B cell (primary cell): Measurements from ENCODE around the gene INPP4A. TPM values are rescaled to one million over a fixed set of nuclear protein-coding genes. Genes with fewer than 3 reads are reported as not detected.

Source experiments
- ATAC-seq: fragments of 200-7000 bp; cut with Tn5 transposase; one replicate; pipeline ENCODE4 v1.10.0; 2021; ENCODE audit warnings: low read depth, mild to moderate bottlenecking, moderate number of reproducible peaks, moderate library complexity
- CTCF ChIA-PET: fragments of 350-600 bp; sonication (Branson Sonifier 250); formaldehyde crosslinking; loops from one replicate; lab custom pipeline; 2021; ENCODE audit warnings: antibody characterized with exemption, inconsistent platforms; lab: Charles Lee
- POLR2A ChIA-PET: fragments of 350-600 bp; sonication (Branson Sonifier 250); formaldehyde crosslinking; loops from one replicate; lab custom pipeline; 2021; ENCODE audit warnings: antibody characterized with exemption; lab: Charles Lee
- DNase-seq: peaks from one replicate; pipeline ENCODE4 v3.0.0; 2013
- H2AFZ ChIP-seq: 2 replicates; pipeline ENCODE4 v1.6.1; 2012; ENCODE audit warnings: mild to moderate bottlenecking, low read depth, low read length; ENCODE audit not compliant: insufficient read depth, poor library complexity, severe bottlenecking
- H3K27ac ChIP-seq, 2 donors: 1 replicate in 1 of 2; 2 replicates in 1 of 2; pipeline ENCODE4 v1.5.1; 2012 to 2013; ENCODE audit warnings: low read length in 2 of 2, mild to moderate bottlenecking in 2 of 2, moderate library complexity in 1 of 2
- H3K27me3 ChIP-seq, 4 experiments: fragments of 200-600 bp in 1 of 4; sonication (generic) in 1 of 4; replicated peaks in 1 of 4; 1 replicate in 2 of 4; 2 replicates in 2 of 4; pipeline versions ENCODE4 v1.6.1 to v1.7.0; 2013 to 2016; ENCODE audit warnings: low read length in 3 of 4, mild to moderate bottlenecking in 2 of 4, mixed read lengths in 1 of 4, moderate library complexity in 1 of 4; ENCODE audit not compliant: insufficient read depth in 4 of 4, control insufficient read depth in 3 of 4; ENCODE audit errors: control extremely low read depth in 1 of 4
- H3K36me3 ChIP-seq, 2 experiments: replicated peaks in 1 of 2; 1 replicate in 1 of 2; 2 replicates in 1 of 2; pipeline versions ENCODE4 v1.6.1 to v1.7.1; 2013; ENCODE audit warnings: low read length in 1 of 2; ENCODE audit not compliant: insufficient read depth in 2 of 2, control insufficient read depth in 1 of 2; ENCODE audit errors: control extremely low read depth in 1 of 2, extremely low read depth in 1 of 2
- H3K4me1 ChIP-seq, 2 donors: fragments of 200-600 bp in 1 of 2; sonication (generic) in 1 of 2; 1 replicate in 1 of 2; 2 replicates in 1 of 2; pipeline versions ENCODE4 v1.5.1 to v1.6.1; 2013 to 2017; ENCODE audit warnings: low read length in 2 of 2; ENCODE audit not compliant: control insufficient read depth in 2 of 2, insufficient read depth in 2 of 2
- H3K4me2 ChIP-seq: replicated peaks from 2 replicates; pipeline ENCODE3; 2012; ENCODE audit warnings: mild to moderate bottlenecking, low read depth, low read length; ENCODE audit not compliant: poor library complexity, severe bottlenecking
- H3K4me3 ChIP-seq, 5 experiments: fragments of 200-600 bp in 1 of 5; sonication (generic) in 1 of 5; 1 replicate in 3 of 5; 2 replicates in 2 of 5; pipeline versions ENCODE4 v1.5.1 to v1.7.0; 2011 to 2016; ENCODE audit warnings: low read length in 4 of 5, mild to moderate bottlenecking in 4 of 5, low read depth in 2 of 5, control low read depth in 1 of 5, moderate library complexity in 1 of 5; ENCODE audit not compliant: insufficient read depth in 1 of 5; ENCODE audit errors: control extremely low read depth in 1 of 5, extremely low read depth in 1 of 5
- H3K79me2 ChIP-seq: fragments of 200-600 bp; sonication (generic); one replicate; pipeline ENCODE4 v1.6.0; 2016; ENCODE audit warnings: low read length; ENCODE audit not compliant: control insufficient read depth, insufficient read depth
- H3K9ac ChIP-seq: fragments of 200-600 bp; sonication (generic); 2 replicates; pipeline ENCODE4 v1.6.1; 2017; ENCODE audit warnings: mild to moderate bottlenecking, low read length, moderate library complexity
- H3K9me3 ChIP-seq, 3 donors: one replicate each; pipeline versions ENCODE4 v1.6.1 to v1.7.1; 2013; ENCODE audit warnings: low read length in 2 of 3; ENCODE audit not compliant: control insufficient read depth in 2 of 3, insufficient read depth in 1 of 3; ENCODE audit errors: control extremely low read depth in 1 of 3
- H4K20me1 ChIP-seq: 2 replicates; pipeline ENCODE4 v1.6.0; 2012; ENCODE audit warnings: mild to moderate bottlenecking, low read length; ENCODE audit not compliant: insufficient read depth, control insufficient read depth, poor library complexity, severe bottlenecking
- H3K27ac Mint-ChIP-seq: one replicate; pipeline ENCODE4 v1.8.0; 2021; ENCODE audit warnings: mixed read lengths
- H3K27me3 Mint-ChIP-seq: one replicate; pipeline ENCODE4 v1.8.0; 2021; ENCODE audit warnings: mixed read lengths
- H3K4me1 Mint-ChIP-seq: one replicate; pipeline ENCODE4 v1.8.0; 2021; ENCODE audit warnings: mixed read lengths
- H3K4me3 Mint-ChIP-seq: one replicate; pipeline ENCODE4 v1.8.0; 2021; ENCODE audit warnings: mixed read lengths
- H3K9me3 Mint-ChIP-seq: one replicate; pipeline ENCODE4 v1.8.0; 2022; ENCODE audit warnings: mixed read lengths; ENCODE audit not compliant: insufficient read depth
- EZH2 ChIP-seq: IDR thresholded peaks from 2 replicates; pipeline ENCODE4 v1.6.1; 2012; ENCODE audit warnings: borderline replicate concordance, low read depth, mild to moderate bottlenecking, moderate library complexity, low read length; ENCODE audit not compliant: insufficient read depth, poor library complexity, severe bottlenecking
- WGBS: methylation state at CpG from one replicate; pipeline ENCODE4 v1.1.5; 2013; ENCODE audit warnings: missing lambda C conversion rate; ENCODE audit not compliant: insufficient coverage; 5-methylcytosine and 5-hydroxymethylcytosine counted together
- intact Hi-C: fragments of 100-400 bp; cut with micrococcal nuclease; formaldehyde crosslinking; loops from one replicate; pipeline ENCODE4 v1.10.0; 2022
- polyA plus RNA-seq: library from polyadenylated mRNA; depleted of rRNA; stranded (reverse); fragments of >200 nt; gene quantifications from 2 replicates; pipeline ENCODE4 v1.2.3, GENCODE V29; 2012
- total RNA-seq, 2 donors: library from RNA; stranded (reverse); fragments of 120-200 nt in 1 of 2; gene quantifications; 1 replicate in 1 of 2; 2 replicates in 1 of 2; pipeline versions ENCODE4 v1.2.3 to v1.2.4, GENCODE V29; 2013 to 2022
- TF ChIP-seq, protein P1 (sequence below): fragments of 200-600 bp; IDR thresholded peaks from one replicate; pipeline ENCODE4 v1.8.0; 2022; ENCODE audit warnings: antibody characterized with exemption, mild to moderate bottlenecking

INPP4A gene
- total and polyA plus RNA-seq, 2 donors (not counting 1 experiment from before 2014, with no cell fraction given), result 10.7 to 22.5 TPM

DNA sequence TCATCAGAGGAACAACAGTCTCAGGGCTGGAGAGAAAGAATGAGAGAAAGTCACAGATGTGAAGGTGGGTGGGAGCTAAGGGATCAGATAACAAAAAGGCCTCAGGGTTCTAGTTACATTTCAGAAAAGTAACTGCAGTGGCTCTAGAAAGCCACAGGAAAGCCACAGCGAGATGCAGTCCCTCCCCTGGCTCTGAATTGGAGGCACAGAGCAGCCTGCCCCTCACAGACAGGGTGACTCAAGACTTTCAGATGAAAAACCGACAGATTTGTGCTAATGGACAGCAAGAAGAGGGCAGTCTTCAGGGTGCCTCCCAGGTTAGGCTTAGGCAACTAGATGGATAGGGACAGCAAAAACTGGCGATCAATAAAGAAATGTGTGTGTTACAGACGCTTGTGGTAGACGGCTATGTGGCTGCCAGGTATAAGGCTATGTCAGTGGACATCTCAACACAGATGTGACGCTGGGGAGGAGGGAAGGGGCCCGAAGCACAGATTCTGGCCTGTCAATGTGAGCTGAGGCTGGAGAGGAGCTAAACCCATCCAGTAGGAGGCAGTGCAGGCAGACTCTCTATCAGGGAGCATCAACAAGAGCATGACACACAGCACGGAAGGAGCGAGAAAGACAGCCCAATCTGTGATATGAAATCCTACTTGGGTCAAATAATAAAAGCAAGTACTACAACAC lies 189.9 kb downstream of the INPP4A start:
- Histone ChIP-seq H3K36me3 (peaks cover 3 to 22% of the 10 kb centered on the region in 2 experiments), H3K4me1 (peaks cover 5 to 7% of the 10 kb centered on the region in 2 donors), H3K79me2 (no peaks in the 10 kb centered on the region), H3K27me3 (no peaks in the 10 kb centered on the region), H3K4me2 (no peak overlapping the region), H2AFZ (no peak overlapping the region), H3K27ac (no peak overlapping the region), H4K20me1 (no peaks in the 10 kb centered on the region), H3K9ac (no peak overlapping the region), H3K9me3 (no peaks in the 10 kb centered on the region), H3K4me3 (no peak overlapping the region)
- ChIA-PET POLR2A (no interaction called here), CTCF (interaction anchor here (1.3 kb wide), 1 partner anchor 15 kb away, joined by 3 read pairs; no protein-coding TSS in a partner anchor)
- 94% methylated on average over 6 of the region's 9 CpGs for WGBS
- no peak for TF ChIP-seq EZH2
- TF ChIP-seq, protein P1, sequence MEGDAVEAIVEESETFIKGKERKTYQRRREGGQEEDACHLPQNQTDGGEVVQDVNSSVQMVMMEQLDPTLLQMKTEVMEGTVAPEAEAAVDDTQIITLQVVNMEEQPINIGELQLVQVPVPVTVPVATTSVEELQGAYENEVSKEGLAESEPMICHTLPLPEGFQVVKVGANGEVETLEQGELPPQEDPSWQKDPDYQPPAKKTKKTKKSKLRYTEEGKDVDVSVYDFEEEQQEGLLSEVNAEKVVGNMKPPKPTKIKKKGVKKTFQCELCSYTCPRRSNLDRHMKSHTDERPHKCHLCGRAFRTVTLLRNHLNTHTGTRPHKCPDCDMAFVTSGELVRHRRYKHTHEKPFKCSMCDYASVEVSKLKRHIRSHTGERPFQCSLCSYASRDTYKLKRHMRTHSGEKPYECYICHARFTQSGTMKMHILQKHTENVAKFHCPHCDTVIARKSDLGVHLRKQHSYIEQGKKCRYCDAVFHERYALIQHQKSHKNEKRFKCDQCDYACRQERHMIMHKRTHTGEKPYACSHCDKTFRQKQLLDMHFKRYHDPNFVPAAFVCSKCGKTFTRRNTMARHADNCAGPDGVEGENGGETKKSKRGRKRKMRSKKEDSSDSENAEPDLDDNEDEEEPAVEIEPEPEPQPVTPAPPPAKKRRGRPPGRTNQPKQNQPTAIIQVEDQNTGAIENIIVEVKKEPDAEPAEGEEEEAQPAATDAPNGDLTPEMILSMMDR, result no peak
- no peaks in the 10 kb centered on the region for H3K9me3 Mint-ChIP-seq
- H3K4me1 Mint-ChIP-seq, result peaks cover 10% of the 10 kb centered on the region
- H3K27ac Mint-ChIP-seq, result no peak overlapping the region
- intact Hi-C loops, result no loop called here
- DNase-seq (no peak), ATAC-seq (no peak)
- H3K27me3 Mint-ChIP-seq, result no peaks in the 10 kb centered on the region
- H3K4me3 Mint-ChIP-seq, result no peak overlapping the region
